SK-N-SH treated with all-trans-retinoic acid at 6 μM for 48 hours (cell line): ENCODE data around the gene RFNG.

Experiments
- ATAC-seq: fragments of 200-7000 bp; cut with Tn5 transposase; 3 replicates; pipeline ENCODE4 v1.9.1; 2020; ENCODE audit warnings: mild to moderate bottlenecking, moderate library complexity
- ARNTL ChIP-seq: fragments of 450-650 bp; formaldehyde crosslinking; IDR thresholded peaks from 2 replicates; pipeline ENCODE4 v1.5.0; 2020; ENCODE audit warnings: low read depth, mild to moderate bottlenecking, moderate library complexity, borderline replicate concordance
- CSDC2 ChIP-seq: fragments of 250-450 bp; sonication (Bioruptor Pico); IDR thresholded peaks from 2 replicates; pipeline ENCODE4 v1.5.0; 2020; ENCODE audit warnings: mild to moderate bottlenecking, moderate library complexity
- ESRRG ChIP-seq: fragments of 250-450 bp; sonication (Bioruptor Pico); IDR thresholded peaks from 2 replicates; pipeline ENCODE4 v1.6.1; 2021; ENCODE audit warnings: mild to moderate bottlenecking
- GLIS3 ChIP-seq: fragments of 250-450 bp; sonication (Bioruptor Pico); IDR thresholded peaks from 2 replicates; pipeline ENCODE4 v1.5.0; 2020; ENCODE audit warnings: mild to moderate bottlenecking, moderate library complexity
- ISL1 ChIP-seq: fragments of 250-450 bp; sonication (Bioruptor Pico); IDR thresholded peaks from 2 replicates; pipeline ENCODE4 v2.1.2; 2022; ENCODE audit warnings: mild to moderate bottlenecking, moderate library complexity
- PPARA ChIP-seq: fragments of 250-450 bp; sonication (Bioruptor Pico); IDR thresholded peaks from 2 replicates; pipeline ENCODE4 v1.5.0; 2020; ENCODE audit warnings: mild to moderate bottlenecking, borderline replicate concordance
- TCF4 ChIP-seq: fragments of 250-450 bp; sonication (Bioruptor Pico); IDR thresholded peaks from 2 replicates; pipeline ENCODE4 v1.8.0; 2021; ENCODE audit warnings: mild to moderate bottlenecking, moderate library complexity, borderline replicate concordance
- TOX ChIP-seq: fragments of 250-450 bp; sonication (Bioruptor Pico); IDR thresholded peaks from 2 replicates; pipeline ENCODE4 v1.8.0; 2021; ENCODE audit warnings: mild to moderate bottlenecking, moderate library complexity, borderline replicate concordance
- ZC3H10 ChIP-seq: fragments of 250-450 bp; sonication (Bioruptor Pico); IDR thresholded peaks from 2 replicates; pipeline ENCODE4 v1.5.1; 2021; ENCODE audit warnings: mild to moderate bottlenecking, moderate library complexity
- ZFP3 ChIP-seq: fragments of 250-450 bp; sonication (Bioruptor Pico); IDR thresholded peaks from 2 replicates; pipeline ENCODE4 v1.5.0; 2020; ENCODE audit warnings: mild to moderate bottlenecking, moderate library complexity
- ZFP30 ChIP-seq: fragments of 450-650 bp; formaldehyde crosslinking; IDR thresholded peaks from 2 replicates; pipeline ENCODE4 v1.5.0; 2022; ENCODE audit warnings: mild to moderate bottlenecking, moderate library complexity
- ZNF70 ChIP-seq: fragments of 450-650 bp; formaldehyde crosslinking; IDR thresholded peaks from 2 replicates; pipeline ENCODE4 v1.5.0; 2020; ENCODE audit warnings: mild to moderate bottlenecking, moderate library complexity
- TF ChIP-seq, protein P1 (sequence below): fragments of 250-450 bp; sonication (Bioruptor Pico); IDR thresholded peaks from 2 replicates; pipeline ENCODE4 v1.5.1; 2021; ENCODE audit warnings: mild to moderate bottlenecking, moderate library complexity
- TF ChIP-seq, protein P2 (sequence below): fragments of 250-450 bp; sonication (Bioruptor Pico); IDR thresholded peaks from 2 replicates; pipeline ENCODE4 v1.8.0; 2021; ENCODE audit warnings: low read depth, mild to moderate bottlenecking, moderate library complexity, borderline replicate concordance
- TF ChIP-seq, protein P3 (sequence below): fragments of 250-450 bp; sonication (Bioruptor Pico); IDR thresholded peaks from 2 replicates; pipeline ENCODE4 v1.8.0; 2020; ENCODE audit warnings: mild to moderate bottlenecking, moderate library complexity, borderline replicate concordance

RFNG gene

DNA sequence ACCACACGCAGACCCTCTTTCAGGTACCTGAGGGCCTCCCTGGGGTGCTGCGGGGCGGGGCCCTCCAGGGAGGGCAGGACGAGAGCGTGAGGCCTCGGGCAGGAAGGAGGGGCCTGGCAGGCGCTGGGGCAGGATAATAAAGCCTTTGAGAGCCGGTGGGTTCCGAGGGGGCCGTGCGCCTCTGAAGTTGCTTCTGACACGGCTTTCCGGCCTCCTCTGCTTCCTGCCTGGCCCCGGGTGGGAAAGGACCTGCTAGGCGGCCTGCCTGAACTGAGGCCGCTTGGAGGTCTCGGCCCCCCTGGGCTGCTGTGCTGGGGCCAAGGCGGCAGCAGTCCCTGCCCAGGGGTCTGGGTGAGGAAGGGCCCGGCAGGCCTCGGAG lies 39.4 kb downstream of the RFNG start (continued):
- TF ChIP-seq, protein P1, sequence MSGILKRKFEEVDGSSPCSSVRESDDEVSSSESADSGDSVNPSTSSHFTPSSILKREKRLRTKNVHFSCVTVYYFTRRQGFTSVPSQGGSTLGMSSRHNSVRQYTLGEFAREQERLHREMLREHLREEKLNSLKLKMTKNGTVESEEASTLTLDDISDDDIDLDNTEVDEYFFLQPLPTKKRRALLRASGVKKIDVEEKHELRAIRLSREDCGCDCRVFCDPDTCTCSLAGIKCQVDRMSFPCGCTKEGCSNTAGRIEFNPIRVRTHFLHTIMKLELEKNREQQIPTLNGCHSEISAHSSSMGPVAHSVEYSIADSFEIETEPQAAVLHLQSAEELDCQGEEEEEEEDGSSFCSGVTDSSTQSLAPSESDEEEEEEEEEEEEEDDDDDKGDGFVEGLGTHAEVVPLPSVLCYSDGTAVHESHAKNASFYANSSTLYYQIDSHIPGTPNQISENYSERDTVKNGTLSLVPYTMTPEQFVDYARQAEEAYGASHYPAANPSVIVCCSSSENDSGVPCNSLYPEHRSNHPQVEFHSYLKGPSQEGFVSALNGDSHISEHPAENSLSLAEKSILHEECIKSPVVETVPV (CRISPR knock-in tag): no peak
- no peak for TF ChIP-seq TOX (CRISPR knock-in tag)
- TF ChIP-seq GLIS3 (CRISPR knock-in tag): no peak
- no peak for TF ChIP-seq PPARA

DNA sequence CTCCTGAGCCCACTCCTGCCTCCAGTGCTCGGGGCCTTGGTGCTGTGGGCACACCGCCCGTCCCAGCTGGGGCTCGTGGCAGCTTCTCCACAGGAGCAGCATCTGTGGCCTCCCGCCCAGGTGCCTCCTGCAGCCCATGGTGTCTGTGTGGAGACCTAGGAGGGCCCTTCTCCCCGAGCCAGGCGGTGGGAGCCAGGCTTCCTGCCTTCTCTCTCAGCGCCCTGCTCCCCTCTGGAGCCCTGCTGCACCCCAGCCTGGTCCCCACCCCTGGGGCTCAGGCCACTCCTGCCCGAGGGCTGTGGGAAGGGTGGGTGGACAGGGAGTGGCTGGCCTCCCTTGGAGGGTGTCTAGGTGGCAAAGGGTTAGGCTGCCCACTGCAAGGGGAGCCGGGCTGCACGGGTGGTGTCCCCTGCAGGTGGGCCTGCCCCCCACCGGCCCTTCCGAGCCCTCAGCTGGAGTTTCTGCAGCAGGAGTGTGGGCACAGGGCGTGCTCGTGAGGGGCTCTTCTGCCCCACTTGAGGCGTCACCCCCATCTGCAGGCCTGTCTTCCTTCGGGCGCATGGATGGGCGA lies 39.9 kb downstream of the RFNG start:
- ATAC-seq: no peak

DNA sequence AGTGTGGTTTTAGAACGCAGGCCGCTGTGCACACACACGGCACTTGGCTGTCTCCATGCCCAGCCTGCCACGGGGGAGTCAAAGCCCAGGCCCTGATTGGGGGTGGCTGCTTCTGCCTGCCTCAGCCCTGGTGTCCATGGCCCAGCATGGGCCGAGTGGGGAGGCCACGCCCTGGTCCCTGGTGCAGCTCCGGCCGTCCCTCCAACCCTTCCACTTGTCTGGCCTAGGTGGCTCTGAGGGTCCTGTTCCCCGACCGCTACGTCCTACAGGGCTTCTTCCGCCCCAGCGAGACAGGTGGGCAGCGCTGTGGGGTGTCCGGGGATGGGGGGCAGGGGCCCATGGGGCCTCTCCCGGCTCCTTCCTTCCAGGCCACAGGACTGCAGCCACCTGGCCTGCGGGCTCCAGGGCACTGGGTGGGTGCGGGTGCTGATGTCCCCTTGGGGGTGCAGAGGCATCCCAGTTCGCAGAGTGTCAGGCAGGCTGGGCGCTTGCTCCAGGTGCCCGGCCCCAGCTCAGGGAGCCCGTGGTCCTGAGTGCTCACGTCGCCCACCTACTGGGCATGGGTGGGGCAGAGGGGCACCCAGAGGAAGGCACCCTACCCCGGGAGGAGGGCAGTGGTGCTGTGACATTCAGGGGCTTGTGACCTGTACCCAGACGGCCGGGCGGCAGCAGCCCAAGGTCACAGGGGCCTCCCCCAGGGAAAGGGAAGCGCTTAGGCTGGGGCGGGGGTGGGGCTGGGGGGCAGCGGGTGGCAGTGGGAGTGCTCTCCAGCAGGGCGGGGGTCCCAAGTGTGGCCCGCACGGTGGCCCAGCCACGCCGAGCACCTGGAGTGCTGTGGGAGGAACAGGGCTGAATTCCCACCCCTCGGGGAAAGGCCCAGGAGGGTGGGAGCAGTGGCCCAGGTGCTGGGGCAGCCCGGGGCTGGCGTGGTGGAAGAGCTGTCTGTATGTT lies 40.8 kb downstream of the RFNG start:
- no peak for ATAC-seq
- TF ChIP-seq ZNF70 (no peak), ARNTL (CRISPR knock-in tag) (no peak), ZFP30 (CRISPR knock-in tag) (no peak), TCF4 (CRISPR knock-in tag) (no peak), TOX (CRISPR knock-in tag) (no peak), CSDC2 (no peak)
- TF ChIP-seq, protein P2, sequence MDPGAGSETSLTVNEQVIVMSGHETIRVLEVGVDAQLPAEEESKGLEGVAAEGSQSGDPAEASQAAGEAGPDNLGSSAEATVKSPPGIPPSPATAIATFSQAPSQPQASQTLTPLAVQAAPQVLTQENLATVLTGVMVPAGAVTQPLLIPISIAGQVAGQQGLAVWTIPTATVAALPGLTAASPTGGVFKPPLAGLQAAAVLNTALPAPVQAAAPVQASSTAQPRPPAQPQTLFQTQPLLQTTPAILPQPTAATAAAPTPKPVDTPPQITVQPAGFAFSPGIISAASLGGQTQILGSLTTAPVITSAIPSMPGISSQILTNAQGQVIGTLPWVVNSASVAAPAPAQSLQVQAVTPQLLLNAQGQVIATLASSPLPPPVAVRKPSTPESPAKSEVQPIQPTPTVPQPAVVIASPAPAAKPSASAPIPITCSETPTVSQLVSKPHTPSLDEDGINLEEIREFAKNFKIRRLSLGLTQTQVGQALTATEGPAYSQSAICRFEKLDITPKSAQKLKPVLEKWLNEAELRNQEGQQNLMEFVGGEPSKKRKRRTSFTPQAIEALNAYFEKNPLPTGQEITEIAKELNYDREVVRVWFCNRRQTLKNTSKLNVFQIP (CRISPR knock-in tag): no peak

More for the DNA sequence above, 39.9 kb downstream of the RFNG start:
- TF ChIP-seq ISL1 (CRISPR knock-in tag) (no peak), ZFP3 (no peak), ZFP30 (CRISPR knock-in tag) (no peak)
- TF ChIP-seq, protein P3, sequence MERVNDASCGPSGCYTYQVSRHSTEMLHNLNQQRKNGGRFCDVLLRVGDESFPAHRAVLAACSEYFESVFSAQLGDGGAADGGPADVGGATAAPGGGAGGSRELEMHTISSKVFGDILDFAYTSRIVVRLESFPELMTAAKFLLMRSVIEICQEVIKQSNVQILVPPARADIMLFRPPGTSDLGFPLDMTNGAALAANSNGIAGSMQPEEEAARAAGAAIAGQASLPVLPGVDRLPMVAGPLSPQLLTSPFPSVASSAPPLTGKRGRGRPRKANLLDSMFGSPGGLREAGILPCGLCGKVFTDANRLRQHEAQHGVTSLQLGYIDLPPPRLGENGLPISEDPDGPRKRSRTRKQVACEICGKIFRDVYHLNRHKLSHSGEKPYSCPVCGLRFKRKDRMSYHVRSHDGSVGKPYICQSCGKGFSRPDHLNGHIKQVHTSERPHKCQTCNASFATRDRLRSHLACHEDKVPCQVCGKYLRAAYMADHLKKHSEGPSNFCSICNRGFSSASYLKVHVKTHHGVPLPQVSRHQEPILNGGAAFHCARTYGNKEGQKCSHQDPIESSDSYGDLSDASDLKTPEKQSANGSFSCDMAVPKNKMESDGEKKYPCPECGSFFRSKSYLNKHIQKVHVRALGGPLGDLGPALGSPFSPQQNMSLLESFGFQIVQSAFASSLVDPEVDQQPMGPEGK: no peak

DNA sequence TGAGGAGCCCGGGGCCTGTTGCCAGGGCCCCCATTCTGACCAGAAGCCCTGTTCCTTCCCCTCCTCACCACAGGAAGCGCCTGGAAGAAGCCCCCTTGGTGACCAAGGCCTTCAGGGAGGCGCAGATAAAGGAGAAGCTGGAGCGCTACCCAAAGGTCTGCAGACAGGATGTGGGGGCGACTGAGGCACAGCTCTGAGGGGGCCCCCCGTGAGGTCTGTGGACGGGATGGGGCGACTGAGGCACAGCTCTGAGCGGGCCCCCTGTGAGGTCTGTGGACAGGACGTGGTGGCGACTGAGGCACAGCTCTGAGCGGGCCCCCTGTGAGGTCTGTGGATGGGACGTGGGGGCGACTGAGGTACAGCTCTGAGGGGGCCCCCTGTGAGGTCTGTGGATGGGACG lies 42.2 kb downstream of the RFNG start:
- TF ChIP-seq ARNTL (CRISPR knock-in tag): no peak
- TF ChIP-seq ESRRG: no peak
- no peak for TF ChIP-seq ZC3H10 (CRISPR knock-in tag)

DNA sequence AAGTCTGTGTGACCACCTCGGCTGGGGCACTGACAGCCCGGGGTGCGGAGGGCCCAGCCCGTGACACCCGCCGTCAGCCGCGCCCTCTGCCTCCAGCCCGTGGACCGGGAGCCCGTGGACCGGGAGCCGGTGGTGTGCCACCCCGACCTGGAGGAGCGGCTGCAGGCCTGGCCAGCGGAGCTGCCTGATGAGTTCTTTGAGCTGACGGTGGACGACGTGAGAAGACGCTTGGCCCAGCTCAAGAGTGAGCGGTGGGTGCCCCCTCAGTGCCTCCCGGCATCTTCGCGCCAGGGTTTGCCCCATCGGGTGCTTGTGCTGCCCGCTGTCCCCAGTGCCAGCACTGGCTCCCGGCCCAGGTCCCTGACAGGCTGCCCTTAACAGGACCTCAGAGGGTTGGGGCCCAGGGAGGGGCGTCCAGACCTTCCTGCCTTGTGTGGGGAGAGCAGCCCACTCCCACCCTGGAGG lies 42.6 kb downstream of the RFNG start:
- no peak for ATAC-seq
- TF ChIP-seq, protein P3: no peak
- TF ChIP-seq ARNTL (CRISPR knock-in tag) (no peak), ZC3H10 (CRISPR knock-in tag) (no peak), TCF4 (CRISPR knock-in tag) (no peak)

More for the DNA sequence above, 42.2 kb downstream of the RFNG start:
- ATAC-seq: no peak
